ENCODE results near the gene LBX1.
A peak's percentile ranks its signal among the peaks of the same experiment; 100 is the strongest.

LBX1 gene

GRCh38 chr10:101241840-101242707 is 12.8 kb upstream of the LBX1 start:
- no peak for DNase-seq

DNA sequence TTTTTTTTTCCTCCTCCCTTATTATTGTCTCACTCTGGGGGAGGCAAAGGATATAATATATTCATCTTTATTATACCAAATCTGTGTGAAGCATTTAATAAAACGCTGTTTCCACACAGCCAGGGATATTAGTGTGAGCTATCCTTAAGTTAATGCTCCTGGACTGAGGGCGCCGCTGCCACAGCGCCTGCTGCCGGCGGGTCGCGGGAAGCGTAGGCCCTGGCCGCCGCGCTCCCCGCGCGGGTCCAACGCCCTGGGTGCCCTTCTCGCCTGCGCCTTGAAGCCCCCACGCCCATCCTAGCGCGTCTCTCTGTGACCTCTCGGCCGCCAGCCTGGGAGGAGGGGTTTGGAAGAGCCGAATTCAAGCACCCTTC is 9.5 kb upstream of the LBX1 start:
- DNase-seq: no peak

- DNase-seq: no peak
Observed at GRCh38 chr10:101237982-101238731, 8.9 kb upstream of the LBX1 start.

DNA sequence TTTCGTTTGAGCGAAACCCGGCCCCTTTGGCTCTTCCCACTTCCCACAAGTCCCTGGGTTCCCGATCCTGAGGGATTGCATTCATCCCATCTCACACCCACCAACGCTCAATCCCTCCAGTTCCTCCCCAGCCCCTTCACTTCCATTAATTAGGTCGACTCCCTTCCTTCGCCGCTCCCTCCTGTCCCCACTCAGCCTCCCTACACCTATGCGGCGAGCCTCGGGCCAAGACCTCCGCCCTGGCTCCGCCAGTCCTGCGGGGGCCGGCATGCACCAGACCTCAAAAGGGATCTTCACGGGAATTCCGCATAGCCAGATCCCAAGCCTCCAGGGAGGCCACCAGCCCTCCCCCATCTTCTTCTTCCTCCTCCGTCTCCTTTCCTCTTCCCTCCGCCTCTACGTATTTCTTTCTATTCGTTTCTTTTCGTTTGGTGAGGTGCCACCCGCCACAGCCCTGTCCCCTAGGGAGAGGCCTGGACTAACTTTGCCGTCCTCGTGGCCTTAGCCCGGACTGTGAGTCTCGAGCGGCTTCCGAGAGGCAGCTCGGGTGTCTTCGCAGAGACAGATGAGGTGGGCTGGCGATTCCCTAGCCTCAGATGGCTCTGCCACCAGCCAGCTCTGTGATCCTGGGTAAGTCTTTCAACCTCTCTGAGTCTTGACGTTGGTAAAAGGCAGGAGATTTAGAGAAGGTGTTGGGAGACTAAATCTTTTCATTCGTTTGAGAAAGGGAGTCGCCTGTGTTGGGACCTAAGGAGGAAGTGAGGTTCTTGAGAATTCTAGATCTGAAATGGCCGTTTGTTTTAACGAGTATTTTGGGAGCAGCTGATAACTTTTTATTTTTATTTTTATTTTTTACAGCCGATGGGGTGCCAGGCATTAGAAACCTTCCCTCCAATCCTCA is 8.1 kb upstream of the LBX1 start:
- no peak for DNase-seq

- no peak for DNase-seq
Observed at GRCh38 chr10:101236376-101237080, 7.3 kb upstream of the LBX1 start.

DNA sequence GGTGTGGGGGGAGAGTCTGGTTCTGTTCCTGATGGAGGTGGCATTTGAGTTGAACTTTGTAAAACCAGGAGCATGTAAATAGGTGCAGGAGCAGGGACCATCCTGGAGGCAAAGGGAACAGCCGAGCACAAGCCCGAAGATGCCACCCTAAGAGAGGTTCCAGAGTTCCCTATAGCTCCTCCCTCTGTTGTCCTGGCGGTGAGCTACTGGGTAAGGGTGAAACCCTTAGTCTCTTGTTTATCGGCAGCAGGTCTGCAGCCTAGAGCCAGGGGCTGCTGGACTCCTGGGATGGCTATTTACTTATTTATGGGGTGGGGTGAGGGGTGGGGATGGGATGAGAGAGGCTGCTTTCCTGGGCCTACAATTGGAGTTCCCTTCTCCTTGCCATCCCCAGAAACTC is 6.5 kb upstream of the LBX1 start:
- DNase-seq: no peak

DNA sequence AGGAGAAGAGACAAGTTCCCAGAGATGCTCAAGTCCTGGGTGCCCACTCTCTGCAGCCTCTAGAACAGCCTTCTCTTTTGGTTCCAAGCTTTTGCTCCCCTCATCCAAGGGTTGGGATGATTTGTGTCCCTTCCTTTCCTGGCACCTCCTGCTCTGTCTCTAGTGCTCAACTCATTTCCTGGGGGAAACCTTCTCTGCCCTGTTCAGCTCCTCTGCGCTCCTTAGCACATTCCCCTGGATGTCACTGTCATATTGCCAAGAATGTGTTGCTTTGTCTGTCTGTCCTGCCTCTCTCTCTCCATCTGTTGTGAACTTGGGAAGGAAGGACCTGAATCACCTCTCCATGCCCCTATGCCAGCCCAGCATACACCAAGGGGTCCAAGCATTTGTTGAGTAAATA is 5.1 kb upstream of the LBX1 start:
- DNase-seq: no peak

GRCh38 chr10:101233863-101234262 is 4.6 kb upstream of the LBX1 start:
- no peak for DNase-seq

- no peak for DNase-seq
Observed at GRCh38 chr10:101233443-101233842, 4.2 kb upstream of the LBX1 start.

GRCh38 chr10:101231912-101232689 is 2.8 kb upstream of the LBX1 start:
- DNase-seq: no peak

GRCh38 chr10:101231092-101231491 is 1.8 kb upstream of the LBX1 start:
- DNase-seq: no peak

- no peak for DNase-seq
Observed at GRCh38 chr10:101230183-101230917, 1.1 kb upstream of the LBX1 start.

DNA sequence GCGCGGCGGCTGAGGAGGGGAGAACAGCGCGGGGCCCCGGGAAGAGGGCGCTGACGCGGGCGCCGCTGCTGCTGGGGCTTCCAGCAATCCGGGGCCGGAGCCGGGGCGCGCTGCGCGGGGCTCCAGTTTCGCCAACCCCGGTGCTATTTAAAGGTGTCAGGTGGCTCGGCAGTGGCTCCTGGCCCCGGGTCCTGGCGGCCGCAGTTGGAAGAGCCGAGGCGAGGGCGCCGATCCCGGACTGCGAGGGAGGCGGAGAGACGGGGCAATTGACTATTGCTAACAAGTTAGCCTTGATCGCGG is 347 bp downstream of the LBX1 start:
- no peak for DNase-seq

GRCh38 chr10:101228153-101228965 is 904 bp downstream of the LBX1 start:
- DNase-seq: peak in 1 of 5 experiments; percentile 34

DNA sequence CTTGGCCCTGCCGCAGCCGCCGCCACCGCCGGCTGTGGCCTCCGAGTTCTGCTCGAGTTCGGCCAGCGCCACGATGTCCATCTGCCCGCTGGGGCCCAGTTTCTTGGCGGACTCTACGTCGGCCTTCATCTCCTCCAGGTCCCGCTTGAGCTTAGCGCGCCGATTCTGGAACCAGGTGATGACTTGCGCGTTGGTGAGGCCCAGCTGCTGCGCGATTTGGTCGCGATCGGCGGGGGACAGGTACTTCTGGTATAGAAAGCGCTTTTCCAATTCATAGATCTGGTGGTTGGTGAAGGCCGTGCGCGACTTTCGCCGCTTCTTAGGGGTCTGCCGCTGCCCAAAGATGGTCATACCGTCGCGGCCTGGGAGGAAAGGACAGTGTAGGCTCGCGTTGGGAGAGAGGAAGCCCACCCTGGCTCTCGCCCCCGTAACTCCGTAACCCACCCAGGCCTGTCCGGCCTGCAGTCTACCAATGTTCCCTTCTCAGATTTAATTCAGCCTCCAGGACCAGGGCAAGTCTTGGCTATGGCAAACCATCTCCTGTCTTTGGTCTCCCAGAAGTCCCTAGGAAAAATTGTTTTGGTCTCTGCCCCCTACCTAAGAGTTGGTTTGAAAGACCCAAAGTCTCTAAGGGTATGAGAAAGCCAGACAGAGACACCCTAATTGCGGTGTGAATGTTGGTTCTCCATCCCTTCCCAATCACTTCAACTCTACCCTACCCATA is 1.7 kb downstream of the LBX1 start:
- DNase-seq: no peak

DNA sequence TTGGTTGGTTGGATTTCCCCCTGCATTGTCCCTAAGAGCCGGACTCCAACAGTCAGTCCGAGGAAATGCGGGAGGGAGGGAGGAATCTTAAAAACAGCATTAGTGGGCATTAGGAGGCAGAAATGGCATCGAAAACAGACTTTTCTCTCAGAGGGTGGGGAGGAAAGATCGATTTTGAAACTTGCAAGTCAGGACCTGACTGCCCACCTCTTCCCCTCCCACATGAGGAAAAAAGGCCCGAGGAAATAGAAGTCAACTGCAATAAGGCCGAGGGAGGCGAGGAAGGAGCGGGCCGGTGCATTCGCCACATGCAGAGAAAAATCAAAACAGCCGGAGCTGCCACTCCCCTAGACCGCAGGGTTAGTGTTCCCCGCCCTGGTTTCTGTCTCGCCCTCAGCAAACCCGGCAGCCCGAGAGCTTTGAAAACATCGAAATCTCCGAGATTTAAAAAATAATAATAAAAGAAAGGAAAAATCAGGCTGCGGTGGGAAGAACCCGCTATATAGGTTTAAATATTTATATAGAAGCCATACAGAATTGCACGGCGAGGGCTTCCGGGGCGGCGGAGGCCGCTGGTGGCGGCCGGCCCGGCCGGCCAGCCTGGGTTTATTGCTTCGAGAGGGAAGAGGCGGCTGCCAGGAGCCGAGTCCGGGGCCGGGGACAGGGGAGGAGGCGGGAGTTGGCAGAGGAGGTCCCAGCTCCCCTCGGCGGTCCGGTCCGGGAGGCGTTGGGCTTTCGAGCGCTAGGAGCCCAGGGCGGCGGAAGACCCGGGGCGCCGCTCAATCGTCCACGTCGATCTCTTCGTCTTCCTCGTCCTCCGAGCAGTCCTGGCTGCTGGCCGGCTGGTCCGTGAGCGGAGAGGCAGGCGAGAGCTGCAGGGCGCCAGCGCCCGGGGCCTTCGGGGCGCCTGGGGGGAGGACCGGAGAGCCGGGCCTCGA is 2.5 kb downstream of the LBX1 start:
- DNase-seq: peak in 1 of 5 experiments; percentile 48

- no peak for DNase-seq
Observed at GRCh38 chr10:101225846-101226421, 3.3 kb downstream of the LBX1 start.
